ENCODE data around the gene PADI3. TPM values are rescaled to one million over a fixed set of nuclear protein-coding genes. Genes with fewer than 3 reads are reported as not detected.

The PADI3 gene
- total RNA-seq, 4 donors from 2014 or later = not detected

- no peak for TF ChIP-seq CTCF (IDR thresholded peaks at IDR 0.05; ENCODE audit: low read depth)
Measured at GRCh38 chr1:17330856-17331255, 82.0 kb downstream of the PADI3 start.

GRCh38 chr1:17333081-17333480 is 84.2 kb downstream of the PADI3 start:
- no peak for TF ChIP-seq CTCF (IDR thresholded peaks at IDR 0.05; ENCODE audit: low read depth)

Small RNA genes within 50 kb of the gene (small RNA-seq; reads per million reads assigned to genes)
- not detected for gene MIR3972

Other genes with a start within 250 kb of the PADI3 start
- gene ATP13A2, start 237.2 kb upstream of the PADI3 start, total RNA-seq = 10 to 100 TPM; 14.8 to 33.0 (median 22.5) TPM
- 100 to 1,000 TPM; 105 to 138 (median 121) TPM for gene SDHB, start 195.1 kb upstream of the PADI3 start, total RNA-seq
- gene PADI2, start 129.6 kb upstream of the PADI3 start, total RNA-seq = 1 to 10 TPM in 1 of 4 donors, under 1 TPM in 3; 0.19 to 2.9 (median 0.60) TPM
- gene PADI1, start 44.0 kb upstream of the PADI3 start, total RNA-seq = not detected
- gene PADI4, start 59.1 kb downstream of the PADI3 start, total RNA-seq = 1 to 10 TPM in 1 of 4 donors, under 1 TPM in 1, not detected in 2; 0.22 to 1.3 TPM
- gene PADI6, start 123.1 kb downstream of the PADI3 start, total RNA-seq = not detected
- gene RCC2, start 190.6 kb downstream of the PADI3 start, total RNA-seq = 10 to 100 TPM; 17.4 to 24.0 (median 21.5) TPM